ENCODE results near the gene PGBD2.
"Not testable (repeated sequence)": the region's sequence is repeated elsewhere in the genome, so short reads cannot be mapped to it uniquely, and the experiment has no call there.

PGBD2 gene

DNA sequence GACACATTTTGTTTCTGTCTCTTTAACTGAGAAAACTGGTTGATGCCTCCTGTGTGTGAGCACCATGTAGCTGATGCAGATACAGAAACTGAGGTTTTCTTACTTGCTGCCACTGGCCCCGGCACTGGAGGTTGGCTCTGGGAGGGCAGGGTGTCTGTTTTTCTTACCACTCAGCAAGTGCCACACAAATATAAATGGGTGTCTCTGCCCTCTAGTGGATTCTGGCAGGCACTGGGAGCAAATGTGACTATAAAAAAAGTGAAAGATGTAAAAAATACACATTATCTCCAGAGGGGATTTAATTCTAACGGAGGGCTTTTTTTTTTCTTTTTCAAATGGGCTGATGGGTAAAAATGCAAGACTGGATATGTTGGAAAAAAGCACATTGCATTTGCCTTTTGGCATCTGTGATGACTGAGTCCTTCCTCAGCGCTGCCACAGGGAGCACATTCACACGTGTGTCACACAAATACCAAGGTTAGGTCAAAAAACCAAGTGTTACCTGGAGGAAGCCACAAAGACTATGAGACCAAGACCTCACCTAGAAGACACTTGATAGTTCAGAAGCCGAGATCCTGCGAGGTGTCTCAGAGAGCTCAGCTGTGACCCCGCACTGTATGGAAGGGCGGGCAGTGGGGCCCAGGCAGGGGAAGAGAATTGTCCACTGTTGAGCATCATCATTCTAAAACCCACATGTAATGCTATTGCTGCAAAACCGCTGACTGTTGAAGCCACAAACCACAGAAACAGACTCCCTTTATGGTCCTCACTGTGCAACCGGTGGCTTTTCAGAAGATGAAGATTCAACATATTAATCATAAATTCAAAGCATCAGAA lies 18.9 kb downstream of the PGBD2 start:
- DNase-seq (ENCODE audit: low read depth in 2 of 3, low spot score in 1 of 3), result peak; percentile 27 to 44 (median 30)

DNA sequence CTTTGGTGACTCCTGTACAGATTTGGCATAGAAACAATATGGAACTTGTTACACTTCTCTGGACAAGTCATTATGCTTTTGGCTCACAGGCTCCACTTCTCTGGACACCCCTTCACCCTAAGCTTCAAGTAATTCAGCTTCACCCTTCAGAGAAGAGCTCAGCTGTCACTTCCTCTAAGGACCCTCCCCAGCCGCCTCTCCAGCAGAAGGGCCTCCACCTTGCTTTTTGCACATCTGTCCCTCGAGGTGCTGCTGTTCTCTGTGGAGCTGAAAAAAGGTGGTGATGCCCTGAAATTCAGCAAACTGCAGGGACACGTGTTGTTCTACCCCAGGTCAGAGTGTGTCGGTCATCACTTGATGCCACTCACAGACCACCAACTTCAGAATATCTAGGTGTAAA lies 19.8 kb downstream of the PGBD2 start:
- not testable (repeated sequence) for DNase-seq (ENCODE audit: low read depth in 2 of 3, low spot score in 1 of 3)

DNA sequence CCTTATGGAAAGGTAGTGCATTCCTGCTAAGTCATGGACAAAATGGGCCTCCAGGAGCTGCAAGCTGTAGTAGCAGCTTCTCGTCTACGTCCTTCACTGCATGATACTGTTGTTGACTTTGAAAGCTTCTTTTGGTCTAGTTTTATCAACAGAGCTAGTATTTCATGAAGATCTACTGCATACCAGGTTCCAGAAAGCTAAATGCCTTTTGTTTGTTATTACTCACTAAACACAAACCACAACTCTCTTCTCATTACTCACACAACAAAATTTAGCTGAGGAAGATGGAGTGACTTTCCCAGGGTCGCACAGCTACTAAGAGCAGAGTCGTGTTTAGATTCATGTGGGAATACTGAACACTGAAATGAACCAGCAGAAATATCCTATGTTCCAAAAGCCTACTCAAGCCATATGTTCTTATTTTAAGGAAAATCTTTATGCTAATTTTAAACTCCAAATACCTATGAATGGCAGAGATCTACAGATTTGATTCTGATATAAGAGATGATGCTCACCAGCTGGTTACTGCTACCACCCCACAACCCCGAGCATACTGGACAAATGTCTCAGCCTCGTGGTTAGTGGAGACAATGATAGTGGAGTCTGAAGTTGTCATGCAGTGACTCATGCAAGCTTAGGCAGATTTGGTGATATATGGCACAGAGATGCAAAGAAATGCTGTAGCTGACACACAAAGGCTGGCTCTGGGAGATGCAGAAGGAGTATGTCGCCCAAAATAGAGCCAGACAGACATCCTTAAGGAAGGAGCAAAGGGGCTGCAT lies 20.6 kb downstream of the PGBD2 start:
- no peak for DNase-seq (ENCODE audit: low read depth in 2 of 3, low spot score in 1 of 3)

DNA sequence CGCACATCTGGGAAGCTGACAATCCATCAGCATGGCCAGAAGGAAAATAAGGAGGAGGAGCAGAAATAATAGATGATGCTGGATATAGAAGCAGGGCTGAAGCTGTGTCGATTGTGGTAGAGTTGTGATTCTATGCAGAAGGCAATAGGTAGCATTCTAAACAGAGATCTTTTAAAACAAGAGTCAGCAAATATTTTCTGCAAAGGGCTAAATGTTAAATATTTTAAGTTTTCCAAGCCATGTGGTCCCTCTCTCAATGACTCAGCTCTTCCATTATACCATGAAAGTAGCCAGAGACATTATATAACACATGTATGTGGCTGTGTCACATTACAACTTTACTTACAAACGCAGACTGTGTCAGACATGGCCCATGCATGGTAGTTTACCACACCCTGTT lies 21.2 kb downstream of the PGBD2 start:
- DNase-seq (ENCODE audit: low read depth in 2 of 3, low spot score in 1 of 3), result not testable (repeated sequence)

- not testable (repeated sequence) for DNase-seq (ENCODE audit: low read depth in 2 of 3, low spot score in 1 of 3)
Measured at GRCh38 chr1:248928122-248928521, 22.1 kb downstream of the PGBD2 start.

DNA sequence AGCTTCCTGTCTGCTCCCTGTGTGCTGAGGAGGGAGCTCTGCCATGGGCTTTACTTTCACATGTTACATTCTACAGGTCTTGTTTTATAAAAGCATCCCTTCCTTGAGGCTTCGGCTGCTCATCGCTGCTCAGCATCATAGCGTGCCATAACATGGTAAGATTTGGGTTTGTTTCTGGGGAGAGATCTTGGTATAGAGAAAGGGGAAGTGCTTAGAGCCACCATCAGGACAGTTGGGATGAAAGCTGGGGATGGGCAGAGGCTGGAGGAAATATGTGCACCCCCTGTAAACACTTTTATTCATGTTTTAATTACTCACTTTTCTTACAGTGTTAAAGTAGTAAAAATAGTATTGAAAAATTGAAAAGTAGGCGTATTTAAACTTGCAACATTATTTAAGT lies 24.0 kb downstream of the PGBD2 start:
- not testable (repeated sequence) for DNase-seq (ENCODE audit: low read depth in 2 of 3, low spot score in 1 of 3)

DNA sequence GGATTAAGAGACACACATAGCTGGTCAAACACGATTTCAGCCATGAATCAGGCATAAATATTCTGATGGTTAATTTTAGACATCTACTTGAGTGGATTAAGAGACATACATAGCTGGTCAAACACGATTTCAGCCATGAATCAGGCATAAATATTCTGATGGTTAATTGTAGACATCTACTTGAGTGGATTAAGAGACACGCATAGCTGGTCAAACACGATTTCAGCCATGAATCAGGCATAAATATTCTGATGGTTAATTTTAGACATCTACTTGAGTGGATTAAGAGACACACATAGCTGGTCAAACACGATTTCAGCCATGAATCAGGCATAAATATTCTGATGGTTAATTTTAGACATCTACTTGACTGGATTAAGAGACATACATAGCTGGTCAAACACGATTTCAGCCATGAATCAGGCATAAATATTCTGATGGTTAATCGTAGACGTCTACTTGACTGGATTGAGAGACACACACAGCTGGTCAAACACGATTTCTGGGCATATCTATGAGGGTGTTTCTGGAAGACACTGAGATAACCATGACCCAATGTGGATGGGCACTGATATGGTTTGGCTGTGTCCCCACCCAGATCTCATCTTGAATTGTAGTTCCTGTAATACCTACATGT lies 32.3 kb downstream of the PGBD2 start:
- DNase-seq (ENCODE audit: low read depth in 2 of 3, low spot score in 1 of 3), result not testable (repeated sequence)

- not testable (repeated sequence) for DNase-seq (ENCODE audit: low read depth in 2 of 3, low spot score in 1 of 3)
Measured at GRCh38 chr1:248944134-248944999, 38.3 kb downstream of the PGBD2 start.

- not testable (repeated sequence) for DNase-seq (ENCODE audit: low read depth in 2 of 3, low spot score in 1 of 3)
Measured at GRCh38 chr1:248945000-248945423, 39.0 kb downstream of the PGBD2 start.

- not testable (repeated sequence) for DNase-seq (ENCODE audit: low read depth in 2 of 3, low spot score in 1 of 3)
Measured at GRCh38 chr1:248945453-248945852, 39.4 kb downstream of the PGBD2 start.

GRCh38 chr1:248945856-248946416 lies 39.9 kb downstream of the PGBD2 start:
- DNase-seq (ENCODE audit: low read depth in 2 of 3, low spot score in 1 of 3), result peak in 1 of 3 donors; percentile 35

All from stimulated activated CD4-positive, alpha-beta T cell treated with anti-CD3 and anti-CD28 coated beads, Interleukin-12 subunit alpha, Interleukin-12 subunit beta, amount 100 ng/mL, for 48 hours (primary cell).